T-helper 2 cell treated with Interferon-gamma antibody and Interleukin-4, amounts not matched to agents 100 ng/mL and 5 ng/mL, for 36 hours (primary cell): ENCODE results near the gene NPPC. TPM values are rescaled to one million over a fixed set of nuclear protein-coding genes. Genes with fewer than 3 reads are reported as not detected.
"Not testable (repeated sequence)": the region's sequence is repeated elsewhere in the genome, so short reads cannot be mapped to it uniquely, and the experiment has no call there.

Source experiments
- intact Hi-C: fragments of 100-400 bp; cut with micrococcal nuclease; formaldehyde crosslinking; loops from one replicate; pipeline ENCODE4 v1.15.1; 2023
- total RNA-seq: library from RNA; stranded (reverse); gene quantifications from 2 replicates; pipeline ENCODE4 v1.2.3, GENCODE V29; 2022

The NPPC gene
- total RNA-seq, 1 donor from 2014 or later = not detected

DNA sequence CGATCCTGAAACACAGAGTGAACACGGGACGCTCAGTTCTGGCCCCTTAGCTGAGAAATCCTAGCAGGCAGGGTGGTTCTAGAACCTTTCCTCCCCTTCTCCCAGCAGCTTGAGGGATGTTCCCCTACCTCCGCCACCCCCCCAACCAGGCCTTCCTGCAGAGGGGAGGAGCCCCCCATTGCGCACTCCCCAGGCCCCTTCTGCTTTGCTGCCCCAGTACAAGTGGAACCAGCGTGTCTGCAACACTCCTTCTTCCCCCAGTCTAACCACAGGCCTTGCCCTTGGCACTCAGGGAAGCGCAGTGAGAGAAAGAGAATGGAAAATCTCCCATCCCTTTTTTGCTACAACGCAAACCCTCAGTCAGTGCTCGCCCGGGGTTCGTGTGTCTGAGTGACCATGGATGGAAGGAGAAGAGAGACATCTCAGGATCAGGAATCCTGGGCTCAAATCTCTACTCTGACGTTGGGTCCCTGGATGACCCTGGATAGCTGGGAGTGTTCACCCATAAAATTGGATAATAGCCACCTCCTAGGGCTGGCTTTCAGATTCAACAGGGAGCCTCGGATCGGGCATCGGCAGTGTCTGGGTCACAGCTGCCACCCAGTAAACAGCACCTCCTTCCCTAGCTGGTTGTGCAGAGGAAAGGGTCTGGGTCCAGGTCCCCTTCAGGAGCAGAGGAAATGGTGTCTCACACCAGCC, 3.7 kb downstream of the NPPC start:
- intact Hi-C loops = no loop called here

GRCh38 chr2:231920795-231921194, 5.4 kb downstream of the NPPC start:
- intact Hi-C loops = no loop called here

- intact Hi-C loops = no loop called here
Measured at GRCh38 chr2:231920366-231920765, 5.8 kb downstream of the NPPC start.

DNA sequence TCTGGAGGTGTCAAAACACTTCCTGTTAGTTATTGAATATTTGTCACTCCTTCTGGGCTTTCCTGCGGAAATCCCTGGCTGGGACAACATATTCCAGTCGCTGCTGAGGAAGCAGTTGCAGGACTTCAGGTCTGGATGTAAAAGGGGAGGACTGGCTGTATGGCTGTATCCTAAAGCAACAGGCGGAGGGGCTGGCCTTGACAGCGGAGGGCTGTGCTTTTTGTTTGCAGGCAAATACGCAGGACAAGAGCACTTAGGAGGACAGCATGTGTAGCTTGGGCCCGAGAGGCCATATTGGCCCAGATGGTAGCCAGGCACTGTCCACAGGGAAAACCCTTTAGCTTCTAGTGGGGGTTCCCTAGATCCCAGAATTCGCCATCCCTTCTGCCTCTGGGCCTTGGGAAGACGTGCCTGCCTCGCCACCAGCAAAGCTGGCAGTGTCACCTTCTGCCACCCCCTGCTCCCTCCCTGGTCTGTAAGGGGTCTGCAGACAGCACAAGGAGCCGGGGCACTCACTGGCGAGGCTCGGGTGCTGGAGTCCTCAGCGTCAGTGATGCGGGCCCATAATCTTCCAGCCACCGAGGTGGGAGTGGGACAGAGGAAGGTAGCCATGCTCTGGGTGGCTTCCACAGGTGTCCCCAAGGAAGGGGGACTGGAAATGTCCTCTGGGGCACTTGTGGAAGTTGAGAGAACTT, 6.7 kb downstream of the NPPC start:
- intact Hi-C loops = no loop called here

DNA sequence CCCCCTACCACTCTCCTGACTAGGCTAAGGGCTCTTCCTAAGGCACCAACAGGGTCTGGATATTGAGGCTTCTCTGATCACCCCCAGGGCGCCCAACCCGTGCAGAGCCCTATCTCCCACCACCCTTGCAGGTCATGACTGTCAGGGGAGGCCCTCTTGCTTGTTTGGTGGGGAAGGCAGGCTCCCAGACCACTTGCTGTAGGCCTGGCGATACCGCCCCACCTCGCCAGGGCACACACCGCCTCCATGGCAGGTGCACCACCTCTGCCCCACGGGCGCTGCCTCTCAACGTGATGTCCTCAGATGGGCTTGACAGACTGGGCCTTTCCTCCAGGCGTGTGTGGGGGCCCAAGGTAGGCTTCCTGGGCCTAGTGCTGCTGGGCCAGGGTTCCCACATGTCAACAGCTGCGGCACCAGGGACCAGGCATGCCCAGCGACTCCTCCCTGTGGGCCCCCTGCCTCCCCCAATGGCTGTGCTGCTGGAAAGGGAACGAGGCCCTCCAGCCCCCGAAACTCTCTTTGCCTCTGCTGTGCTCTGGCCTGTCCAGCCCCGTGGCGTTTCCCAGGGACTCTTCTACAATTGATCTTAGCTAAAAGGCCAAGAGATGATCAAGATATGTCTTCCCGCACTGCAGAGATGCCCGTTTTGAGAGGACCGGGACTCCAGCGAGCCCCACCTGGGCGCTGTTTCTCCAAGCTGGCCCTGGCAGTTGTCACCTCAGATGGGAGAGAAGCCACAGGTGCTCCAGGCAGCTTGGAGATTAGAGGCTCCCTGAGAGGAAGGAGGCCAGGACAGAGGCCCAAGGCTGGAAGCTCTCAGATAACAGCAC, 7.5 kb downstream of the NPPC start:
- intact Hi-C loops = no loop called here

- intact Hi-C loops = no loop called here
Measured at GRCh38 chr2:231917280-231918066, 8.7 kb downstream of the NPPC start.

- intact Hi-C loops = no loop called here
Measured at GRCh38 chr2:231914077-231914690, 12.0 kb downstream of the NPPC start.

- intact Hi-C loops = no loop called here
Measured at GRCh38 chr2:231911381-231911780, 14.8 kb downstream of the NPPC start.

- intact Hi-C loops = no loop called here
Measured at GRCh38 chr2:231910771-231911170, 15.4 kb downstream of the NPPC start.

DNA sequence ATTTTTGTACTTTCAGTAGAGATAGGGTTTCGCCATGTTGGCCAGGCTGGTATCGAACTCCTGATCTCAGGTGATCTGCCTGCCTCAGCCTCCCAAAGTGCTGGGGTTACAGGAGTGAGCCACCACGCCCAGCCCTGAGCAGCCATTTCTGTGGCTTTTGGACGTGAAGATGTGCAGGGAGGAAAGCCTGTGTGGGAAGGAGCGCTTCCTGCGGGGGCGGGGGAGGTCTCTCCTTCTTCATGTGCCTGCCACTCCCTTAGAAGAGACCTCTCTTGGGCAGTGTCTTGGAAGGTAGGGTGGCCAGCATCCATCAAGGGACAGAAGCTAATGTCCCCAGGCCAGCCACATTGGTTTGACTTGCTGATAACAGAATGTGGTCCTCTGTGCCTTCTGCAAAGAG, 16.0 kb downstream of the NPPC start:
- intact Hi-C loops = not testable (repeated sequence)

DNA sequence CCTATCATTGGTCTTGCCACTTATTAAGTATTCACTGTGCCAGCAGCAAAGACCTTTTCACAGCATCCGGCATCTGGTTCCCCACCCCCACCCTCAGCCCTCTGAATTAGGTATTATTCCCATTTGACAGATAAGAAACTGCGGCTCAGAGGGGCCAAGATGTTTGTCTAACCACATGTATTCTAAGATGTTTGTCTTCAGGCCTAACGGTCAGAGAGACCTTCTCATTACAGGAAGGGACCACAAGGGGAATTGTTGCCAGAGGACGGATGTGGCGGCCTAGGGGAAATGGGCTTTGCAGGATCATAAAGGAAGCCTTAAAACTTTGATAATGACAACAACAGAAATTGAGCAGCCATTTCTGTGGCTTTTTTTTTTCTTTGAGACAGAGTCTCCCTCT, 16.6 kb downstream of the NPPC start:
- intact Hi-C loops = loop anchor here (10.0 kb wide), 1 partner anchor 615 kb away; the partner anchor contains the start of genes CHRND and PRSS56

GRCh38 chr2:231908584-231908983, 17.6 kb downstream of the NPPC start:
- intact Hi-C loops = loop anchor here (10.0 kb wide), 1 partner anchor 616 kb away; the partner anchor contains the start of genes CHRND and PRSS56

- intact Hi-C loops = loop anchor here (2.0 to 10.0 kb wide), 2 partner anchors 17 to 617 kb away; partner anchors contain the start of genes CHRND and PRSS56
Measured at GRCh38 chr2:231907765-231908164, 18.4 kb downstream of the NPPC start.

DNA sequence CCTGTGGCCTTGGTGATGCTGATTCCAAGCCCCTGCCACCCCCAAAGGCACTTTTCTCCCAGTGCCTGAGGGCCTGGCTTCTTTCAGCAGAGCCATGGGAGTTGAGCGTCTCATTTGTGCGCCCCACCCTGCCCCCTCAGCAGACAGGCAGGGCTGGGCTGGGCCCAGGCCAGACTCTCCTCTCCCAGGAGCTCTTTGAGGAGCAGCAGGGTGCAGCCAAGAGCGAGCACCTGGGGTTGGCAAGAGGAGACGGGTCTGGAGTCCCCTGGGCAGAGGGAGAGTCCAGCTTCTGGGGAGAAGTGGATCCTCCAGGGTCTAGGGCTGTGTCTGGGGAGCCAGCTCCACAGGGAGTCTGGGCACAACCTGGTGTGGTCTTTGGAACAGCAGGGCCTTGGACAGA, 21.2 kb downstream of the NPPC start:
- intact Hi-C loops = loop anchor here (10.0 kb wide), 1 partner anchor 620 kb away; the partner anchor contains the start of genes CHRND and PRSS56

DNA sequence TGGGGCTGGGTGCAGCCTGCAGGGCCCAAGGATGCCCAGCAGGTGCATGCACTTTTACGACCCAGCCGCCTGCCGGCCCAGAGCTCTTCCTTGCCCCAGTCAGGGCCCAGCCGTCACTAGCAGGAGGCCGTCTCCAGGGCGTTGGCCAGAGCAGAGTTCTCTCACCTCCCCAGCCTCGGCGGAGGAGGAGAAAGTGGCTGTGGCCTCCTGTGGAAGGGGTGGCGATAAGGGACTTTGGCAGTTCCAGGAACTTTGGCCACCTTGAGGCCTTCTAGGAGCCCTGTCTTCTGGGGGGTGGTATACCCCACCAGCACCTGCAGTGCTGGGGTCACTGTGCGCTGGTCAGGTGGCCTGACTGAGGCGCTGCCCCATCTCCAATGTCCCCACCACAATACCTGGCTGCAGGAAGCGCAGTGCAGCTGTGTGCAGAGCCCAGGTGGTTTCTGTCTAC, 22.0 kb downstream of the NPPC start:
- intact Hi-C loops = loop anchor here (10.0 kb wide), 1 partner anchor 621 kb away; the partner anchor contains the start of genes CHRND and PRSS56

DNA sequence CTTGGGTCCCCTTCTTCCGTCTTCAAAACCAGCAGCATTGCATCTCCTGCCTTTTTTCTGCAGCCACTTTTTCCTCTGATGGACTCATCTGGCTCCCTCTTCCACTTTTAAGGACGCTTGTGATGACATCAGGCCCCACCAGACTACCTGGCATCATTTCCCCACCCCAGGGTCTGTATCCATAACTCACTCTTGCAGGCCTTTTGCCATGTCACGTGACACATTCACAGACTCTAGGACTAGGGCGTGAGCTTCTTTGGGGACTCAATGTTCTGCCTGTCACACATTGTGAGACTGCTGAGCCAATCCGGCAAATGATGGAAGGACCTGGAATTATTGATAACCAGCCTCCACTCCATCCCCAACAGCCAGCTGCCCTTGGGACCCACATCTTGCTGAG, 23.6 kb downstream of the NPPC start:
- intact Hi-C loops = loop anchor here (10.0 kb wide), 1 partner anchor 622 kb away; the partner anchor contains the start of genes CHRND and PRSS56

GRCh38 chr2:231900972-231901371, 25.2 kb downstream of the NPPC start:
- intact Hi-C loops = loop anchor here (10.0 kb wide), 1 partner anchor 624 kb away; the partner anchor contains the start of genes CHRND and PRSS56

- intact Hi-C loops = loop anchor here (10.0 kb wide), 1 partner anchor 624 kb away; the partner anchor contains the start of genes CHRND and PRSS56
Measured at GRCh38 chr2:231900486-231900942, 25.7 kb downstream of the NPPC start.

DNA sequence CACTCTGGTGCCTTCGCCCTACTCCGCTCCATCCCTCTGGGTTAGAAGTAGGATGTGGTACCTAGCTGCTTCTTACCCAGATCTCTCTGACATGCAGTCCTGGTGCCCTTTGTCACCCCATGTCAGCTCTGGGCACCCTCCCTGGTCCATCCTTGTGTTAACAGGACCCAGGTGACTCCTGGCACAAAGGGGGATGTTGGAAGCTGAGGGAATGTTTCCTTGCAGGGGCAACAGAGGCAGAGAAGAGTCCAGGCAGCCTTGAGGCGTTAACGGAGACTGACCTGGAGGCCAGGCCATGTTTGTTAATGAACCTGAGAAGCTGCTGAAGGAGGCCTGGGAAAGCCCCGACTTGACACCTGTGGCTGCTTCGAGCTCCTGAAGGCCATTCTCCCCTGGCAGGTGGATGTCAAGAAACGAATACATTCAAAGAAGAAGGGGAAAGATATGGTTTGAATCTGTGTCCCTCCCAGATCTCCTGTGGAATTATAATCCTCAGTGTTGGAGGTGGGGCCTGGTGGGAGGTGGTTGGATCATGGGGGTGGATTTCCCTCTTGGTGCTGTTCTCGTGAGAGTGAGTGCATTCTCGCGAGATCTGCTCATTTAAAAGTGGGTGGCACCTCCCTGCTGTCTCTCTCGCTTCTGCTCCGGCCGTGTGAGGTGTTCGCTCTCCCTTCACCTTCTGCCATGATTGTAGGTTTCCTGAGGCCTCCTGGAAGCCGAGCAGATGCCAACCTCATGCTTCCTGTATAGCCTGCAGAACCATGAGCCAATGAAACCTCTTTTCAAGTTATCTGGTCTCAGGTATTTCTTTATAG, 31.4 kb downstream of the NPPC start:
- intact Hi-C loops = no loop called here
